ENCODE data around the gene KCNMA1.

- no peak for TF ChIP-seq EP300 (IDR thresholded peaks at IDR 0.05)
- TF ChIP-seq CTCF (IDR thresholded peaks at IDR 0.05) = no peak
- TF ChIP-seq POLR2AphosphoS5 (IDR thresholded peaks at IDR 0.05) = no peak
Measured at GRCh38 chr10:77603534-77603927, 34.1 kb downstream of the KCNMA1 start.
